GM21576 (cell line): ENCODE data around the gene ASMT.
"Not testable (repeated sequence)": the region's sequence is repeated elsewhere in the genome, so short reads cannot be mapped to it uniquely, and the experiment has no call there.

Experiments
- ATAC-seq: cut with Tn5 transposase; IDR thresholded peaks from one replicate; pipeline ENCODE4 v1.9.1; 2021; ENCODE audit warnings: mild to moderate bottlenecking, moderate library complexity; ENCODE audit not compliant: unreplicated experiment

ASMT gene

GRCh38 chrX:1646009-1646408 is 31.1 kb downstream of the ASMT start:
- ATAC-seq: no peak

GRCh38 chrX:1649621-1650020 is 34.8 kb downstream of the ASMT start:
- ATAC-seq: no peak

- not testable (repeated sequence) for ATAC-seq
Observed at GRCh38 chrX:1652011-1652811, 37.4 kb downstream of the ASMT start.

GRCh38 chrX:1656379-1656778 is 41.5 kb downstream of the ASMT start:
- ATAC-seq: no peak

- peak; percentile 33 for ATAC-seq
Observed at GRCh38 chrX:1657367-1658070, 42.7 kb downstream of the ASMT start.

- no peak for ATAC-seq
Observed at GRCh38 chrX:1658071-1658491, 43.2 kb downstream of the ASMT start.

- no peak for ATAC-seq
Observed at GRCh38 chrX:1659664-1660461, 45.0 kb downstream of the ASMT start.

- ATAC-seq: peak; percentile 92
Observed at GRCh38 chrX:1661048-1661921, 46.4 kb downstream of the ASMT start.

GRCh38 chrX:1661922-1662221 is 47.0 kb downstream of the ASMT start:
- no peak for ATAC-seq

GRCh38 chrX:1667566-1667965 is 52.7 kb downstream of the ASMT start:
- ATAC-seq: no peak

GRCh38 chrX:1673337-1673736 is 58.5 kb downstream of the ASMT start:
- no peak for ATAC-seq

- ATAC-seq: no peak
Observed at GRCh38 chrX:1676866-1677265, 62.0 kb downstream of the ASMT start.

GRCh38 chrX:1679238-1679637 is 64.4 kb downstream of the ASMT start:
- ATAC-seq: no peak

- ATAC-seq: no peak
Observed at GRCh38 chrX:1681439-1681838, 66.6 kb downstream of the ASMT start.

- not testable (repeated sequence) for ATAC-seq
Observed at GRCh38 chrX:1681856-1682255, 67.0 kb downstream of the ASMT start.

GRCh38 chrX:1682501-1682900 is 67.6 kb downstream of the ASMT start:
- not testable (repeated sequence) for ATAC-seq

GRCh38 chrX:1684883-1685282 is 70.0 kb downstream of the ASMT start:
- not testable (repeated sequence) for ATAC-seq

GRCh38 chrX:1685444-1685880 is 70.6 kb downstream of the ASMT start:
- not testable (repeated sequence) for ATAC-seq

- ATAC-seq: no peak
Observed at GRCh38 chrX:1686642-1687041, 71.8 kb downstream of the ASMT start.
